Measurements from ENCODE around the gene LRRC38. TPM values are rescaled to one million over a fixed set of nuclear protein-coding genes. Genes with fewer than 3 reads are reported as not detected.
"Not testable (repeated sequence)": the region's sequence is repeated elsewhere in the genome, so short reads cannot be mapped to it uniquely, and the experiment has no call there.

The LRRC38 gene
- total and polyA plus RNA-seq, 2 donors (not counting 1 experiment from before 2014, with no cell fraction given), result not detected

- no peak overlapping the region for H3K4me3 Mint-ChIP-seq
- CTCF ChIA-PET, result no interaction called here
- DNase-seq, result no peak
- no peaks in the 10 kb centered on the region for H4K20me1 ChIP-seq (ENCODE audit: control insufficient read depth, insufficient read depth, low read length, poor library complexity, severe bottlenecking)
- peaks cover 4% of the 10 kb centered on the region for H3K27me3 Mint-ChIP-seq
- H3K27me3 ChIP-seq (replicated peaks in 1 of 4; ENCODE audit: control extremely low read depth in 1 of 4, control insufficient read depth in 3 of 4, insufficient read depth in 4 of 4, low read length in 3 of 4), result no peaks in the 10 kb centered on the region
- H3K4me1 Mint-ChIP-seq, result no peaks in the 10 kb centered on the region
- ATAC-seq (ENCODE audit: low read depth), result no peak
- TF ChIP-seq, protein P1, sequence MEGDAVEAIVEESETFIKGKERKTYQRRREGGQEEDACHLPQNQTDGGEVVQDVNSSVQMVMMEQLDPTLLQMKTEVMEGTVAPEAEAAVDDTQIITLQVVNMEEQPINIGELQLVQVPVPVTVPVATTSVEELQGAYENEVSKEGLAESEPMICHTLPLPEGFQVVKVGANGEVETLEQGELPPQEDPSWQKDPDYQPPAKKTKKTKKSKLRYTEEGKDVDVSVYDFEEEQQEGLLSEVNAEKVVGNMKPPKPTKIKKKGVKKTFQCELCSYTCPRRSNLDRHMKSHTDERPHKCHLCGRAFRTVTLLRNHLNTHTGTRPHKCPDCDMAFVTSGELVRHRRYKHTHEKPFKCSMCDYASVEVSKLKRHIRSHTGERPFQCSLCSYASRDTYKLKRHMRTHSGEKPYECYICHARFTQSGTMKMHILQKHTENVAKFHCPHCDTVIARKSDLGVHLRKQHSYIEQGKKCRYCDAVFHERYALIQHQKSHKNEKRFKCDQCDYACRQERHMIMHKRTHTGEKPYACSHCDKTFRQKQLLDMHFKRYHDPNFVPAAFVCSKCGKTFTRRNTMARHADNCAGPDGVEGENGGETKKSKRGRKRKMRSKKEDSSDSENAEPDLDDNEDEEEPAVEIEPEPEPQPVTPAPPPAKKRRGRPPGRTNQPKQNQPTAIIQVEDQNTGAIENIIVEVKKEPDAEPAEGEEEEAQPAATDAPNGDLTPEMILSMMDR (IDR thresholded peaks at IDR 0.05), result no peak
- TF ChIP-seq EZH2 (IDR thresholded peaks at IDR 0.05; ENCODE audit: borderline replicate concordance, insufficient read depth, low read depth, low read length, poor library complexity, severe bottlenecking), result no peak
- H3K79me2 ChIP-seq (ENCODE audit: control insufficient read depth, insufficient read depth, low read length), result no peaks in the 10 kb centered on the region
- no peaks in the 10 kb centered on the region for H3K4me1 ChIP-seq (ENCODE audit: control insufficient read depth in 2 of 2, insufficient read depth in 2 of 2, low read length in 2 of 2)
- H3K4me2 ChIP-seq (replicated peaks; ENCODE audit: low read depth, low read length, poor library complexity, severe bottlenecking), result no peak overlapping the region
- POLR2A ChIA-PET, result no interaction called here
- no peaks in the 10 kb centered on the region for H3K36me3 ChIP-seq (replicated peaks in 1 of 2; ENCODE audit: control extremely low read depth in 1 of 2, control insufficient read depth in 1 of 2, extremely low read depth in 1 of 2, insufficient read depth in 2 of 2, low read length in 1 of 2)
- H3K27ac ChIP-seq (ENCODE audit: low read length in 2 of 2), result no peak overlapping the region
- H3K9me3 ChIP-seq (ENCODE audit: control extremely low read depth in 1 of 3, control insufficient read depth in 2 of 3, insufficient read depth in 1 of 3, low read length in 2 of 3), result peaks cover 0 to 3% (median 0%) of the 10 kb centered on the region in 3 donors
- no peak overlapping the region for H3K9ac ChIP-seq (ENCODE audit: low read length)
- intact Hi-C loops (cut with micrococcal nuclease), result no loop called here
- no peak overlapping the region for H3K4me3 ChIP-seq (ENCODE audit: control extremely low read depth in 1 of 5, extremely low read depth in 1 of 5, insufficient read depth in 1 of 5, low read depth in 2 of 5, low read length in 4 of 5)
- no peak overlapping the region for H2AFZ ChIP-seq (ENCODE audit: insufficient read depth, low read depth, low read length, poor library complexity, severe bottlenecking)
- WGBS (ENCODE audit: insufficient coverage), result no CpG with 5 or more reads among the region's 3 CpGs
- H3K9me3 Mint-ChIP-seq (ENCODE audit: insufficient read depth), result no peaks in the 10 kb centered on the region
- H3K27ac Mint-ChIP-seq, result no peak overlapping the region
These were observed 78.3 kb downstream of the LRRC38 start for GRCh38 chr1:13435458-13435857.

DNA sequence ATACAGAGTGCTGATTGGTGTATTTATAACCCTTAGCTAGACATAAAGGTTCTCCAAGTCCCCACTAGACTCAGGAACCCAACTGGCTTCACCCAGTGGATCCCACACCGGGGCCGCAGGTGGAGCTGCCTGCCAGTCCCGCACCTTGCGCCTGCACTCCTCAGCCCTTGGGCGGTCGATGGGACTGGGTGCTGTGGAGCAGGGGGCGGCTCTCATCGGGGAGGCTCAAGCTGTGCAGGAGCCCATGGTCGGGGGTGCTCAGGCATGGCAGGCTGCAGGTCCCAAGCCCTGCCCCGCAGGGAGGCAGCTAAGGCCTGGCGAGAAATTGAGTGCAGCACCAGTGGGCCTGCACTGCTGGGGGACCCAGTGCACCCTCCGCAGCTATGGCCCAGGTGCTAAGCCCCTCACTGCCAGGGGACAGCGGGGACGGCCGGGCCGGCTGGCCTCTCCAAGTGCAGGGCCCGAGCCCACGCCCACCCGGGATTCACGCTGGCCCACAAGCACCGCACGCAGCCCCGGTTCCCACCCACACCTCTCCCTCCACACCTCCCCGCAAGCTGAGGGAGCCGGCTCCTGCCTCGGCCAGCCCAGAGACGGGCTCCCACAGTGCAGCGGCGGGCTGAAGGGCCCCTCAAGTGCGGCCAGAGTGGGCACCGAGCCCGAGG is 80.0 kb downstream of the LRRC38 start:
- H3K9me3 Mint-ChIP-seq (ENCODE audit: insufficient read depth); H3K4me3 ChIP-seq (ENCODE audit: control extremely low read depth in 1 of 5, extremely low read depth in 1 of 5, insufficient read depth in 1 of 5, low read depth in 2 of 5, low read length in 4 of 5); H3K4me3 Mint-ChIP-seq; ATAC-seq (ENCODE audit: low read depth); H2AFZ ChIP-seq (ENCODE audit: insufficient read depth, low read depth, low read length, poor library complexity, severe bottlenecking); H3K36me3 ChIP-seq (replicated peaks in 1 of 2; ENCODE audit: control extremely low read depth in 1 of 2, control insufficient read depth in 1 of 2, extremely low read depth in 1 of 2, insufficient read depth in 2 of 2, low read length in 1 of 2); H3K4me1 ChIP-seq (ENCODE audit: control insufficient read depth in 2 of 2, insufficient read depth in 2 of 2, low read length in 2 of 2); H3K4me1 Mint-ChIP-seq; POLR2A ChIA-PET; H3K79me2 ChIP-seq (ENCODE audit: control insufficient read depth, insufficient read depth, low read length); intact Hi-C loops (cut with micrococcal nuclease); H3K9ac ChIP-seq (ENCODE audit: low read length); DNase-seq; H3K9me3 ChIP-seq (ENCODE audit: control extremely low read depth in 1 of 3, control insufficient read depth in 2 of 3, insufficient read depth in 1 of 3, low read length in 2 of 3); H3K4me2 ChIP-seq (replicated peaks; ENCODE audit: low read depth, low read length, poor library complexity, severe bottlenecking); H3K27me3 Mint-ChIP-seq; H4K20me1 ChIP-seq (ENCODE audit: control insufficient read depth, insufficient read depth, low read length, poor library complexity, severe bottlenecking); H3K27ac Mint-ChIP-seq; H3K27ac ChIP-seq (ENCODE audit: low read length in 2 of 2); H3K27me3 ChIP-seq (replicated peaks in 1 of 4; ENCODE audit: control extremely low read depth in 1 of 4, control insufficient read depth in 3 of 4, insufficient read depth in 4 of 4, low read length in 3 of 4): not testable (repeated sequence)
- WGBS (ENCODE audit: insufficient coverage), result 96% methylated on average over 31 of the region's 32 CpGs
- CTCF ChIA-PET, result interaction anchor here (0.8 kb wide), 1 partner anchor 17 kb away, joined by 3 read pairs; no protein-coding TSS in a partner anchor

Measured in B cell (primary cell).